ENCODE measurements around the gene JKAMP.

The JKAMP gene

GRCh38 chr14:59543873-59544272, 59.6 kb downstream of the JKAMP start:
- DNase-seq: peak; percentile 38

GRCh38 chr14:59547310-59547709, 63.0 kb downstream of the JKAMP start:
- no peak for DNase-seq
